CD1c-positive myeloid dendritic cell (primary cell): ENCODE measurements around the gene WDR74.
"Not testable (repeated sequence)": the region's sequence is repeated elsewhere in the genome, so short reads cannot be mapped to it uniquely, and the experiment has no call there.

ENCODE experiments used
- DNase-seq: peaks from one replicate; pipeline ENCODE4 v3.0.0-alpha.2; 2016; ENCODE audit errors: extremely low spot score

WDR74 gene

DNA sequence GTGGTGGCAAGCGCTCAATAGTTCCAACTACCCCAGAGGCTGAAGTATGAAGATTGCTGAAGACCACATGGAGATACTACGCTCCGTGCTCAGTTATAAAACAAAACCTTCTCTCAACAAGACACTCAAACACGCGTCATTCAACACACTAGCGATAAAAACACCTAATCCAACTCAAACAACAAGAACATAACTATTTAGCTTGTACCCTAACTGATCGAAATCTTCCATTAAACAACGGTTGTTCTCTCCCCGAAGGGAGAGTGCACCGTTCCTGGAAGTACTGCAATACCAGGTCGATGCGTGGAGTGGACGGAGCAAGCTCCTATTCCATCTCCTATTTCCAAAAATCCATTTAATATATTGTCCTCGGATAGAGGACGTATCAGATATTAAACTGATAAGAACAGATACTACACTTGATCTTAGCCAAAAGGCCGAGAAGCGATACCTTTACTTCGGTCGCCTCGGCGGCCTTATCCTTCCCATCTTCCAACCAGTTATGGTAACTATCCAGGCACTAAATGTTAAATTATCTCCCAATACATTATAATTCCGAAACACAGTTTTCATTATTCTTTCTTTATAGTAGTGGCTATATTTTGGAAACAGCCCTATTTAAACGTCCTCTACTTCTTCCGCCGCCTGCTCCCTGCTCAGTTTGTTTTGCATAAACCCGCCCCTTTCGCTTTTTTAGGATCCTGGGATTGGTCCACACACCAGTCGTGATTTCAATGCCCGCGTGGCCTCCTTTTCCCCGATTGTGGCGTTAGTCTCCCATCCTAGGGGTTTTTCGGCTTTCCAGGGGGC is 2.2 kb upstream of the WDR74 start:
- peak; percentile 97 for DNase-seq

- peak; percentile 94 for DNase-seq
These were observed 1.5 kb upstream of the WDR74 start for GRCh38 chr11:62840721-62841360.

GRCh38 chr11:62835336-62835735 is 4.1 kb downstream of the WDR74 start:
- no peak for DNase-seq

- peak; percentile 42 for DNase-seq
These were observed 6.8 kb downstream of the WDR74 start, which contains the start of gene TEX54 for GRCh38 chr11:62832336-62833234. TEX54 (minus strand) TSS chr11:62832841.

DNA sequence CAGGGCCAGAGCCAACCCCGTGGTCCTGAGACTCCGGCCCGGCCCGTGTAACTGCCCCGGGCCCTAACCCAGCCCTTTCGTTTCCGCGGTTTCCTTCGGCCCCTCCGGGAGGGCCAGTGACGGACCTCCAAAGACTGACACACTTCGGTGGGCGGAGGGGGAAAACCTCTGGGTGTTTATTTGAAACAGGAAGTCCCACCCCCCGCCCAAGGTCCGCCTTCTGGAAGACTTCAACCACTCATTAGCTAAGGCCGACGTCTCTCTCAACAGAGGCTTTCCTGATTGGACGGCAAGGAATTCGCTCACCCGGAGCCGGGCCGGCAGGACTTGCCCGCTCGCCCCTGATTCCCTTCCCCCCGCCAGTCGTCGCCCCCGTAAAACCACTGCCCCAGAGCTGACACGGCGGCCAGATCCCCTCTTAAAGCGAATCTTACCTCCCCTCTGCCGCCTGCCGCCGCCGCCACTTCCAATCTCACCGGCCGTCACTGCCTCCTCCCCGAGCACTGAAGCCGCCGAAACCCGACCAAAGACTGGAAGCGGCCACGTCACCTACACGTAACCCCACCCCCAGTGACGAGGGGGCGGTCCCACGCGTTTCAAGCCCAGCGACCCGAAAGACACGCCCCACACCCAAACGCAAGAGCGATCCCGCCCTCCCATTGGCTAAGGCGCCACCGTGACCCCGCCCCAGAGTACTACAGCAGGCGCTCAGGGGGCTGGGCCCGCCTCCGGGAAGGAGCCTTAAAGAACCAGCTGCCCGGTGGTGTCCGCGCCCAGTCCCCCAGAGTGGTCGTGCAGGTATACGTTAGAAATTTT is 7.7 kb downstream of the WDR74 start, which contains the start of gene STX5:
Gene STX5, minus strand, starts transcription at position 532 of the 816 bp plus-strand sequence. CDS start 808 bp downstream, outside the sequence.
- peak; percentile 99 for DNase-seq

DNA sequence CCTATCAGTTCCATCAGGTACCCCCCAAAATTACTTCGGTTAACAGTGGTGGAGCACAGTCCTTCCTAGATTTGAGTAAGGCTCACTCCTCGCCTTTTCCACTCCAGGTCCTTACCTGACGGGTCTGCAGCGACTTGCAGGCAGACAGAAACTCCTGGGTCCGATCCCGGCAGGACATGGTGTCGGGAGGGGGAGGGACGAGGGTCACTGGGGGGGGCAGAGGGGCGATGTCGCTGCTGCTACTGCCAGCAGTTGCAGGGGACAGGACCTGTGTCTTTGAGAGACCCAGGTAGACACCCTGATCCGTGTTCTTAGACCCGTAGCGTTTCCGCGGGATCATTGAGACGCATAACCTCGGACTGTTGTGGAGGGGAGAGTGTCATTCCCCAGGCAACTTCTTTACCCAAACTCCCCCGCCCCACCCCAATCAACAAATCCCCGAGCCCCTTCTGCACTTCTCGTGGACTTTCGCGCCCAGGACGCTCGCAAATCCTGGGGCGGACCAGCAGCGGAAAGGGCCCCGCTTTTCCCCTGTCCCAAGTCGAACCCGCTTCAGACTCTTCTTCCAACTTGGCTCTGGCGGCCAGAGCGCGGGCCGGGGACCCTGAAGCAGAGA is 8.4 kb downstream of the WDR74 start:
- DNase-seq, result no peak

DNA sequence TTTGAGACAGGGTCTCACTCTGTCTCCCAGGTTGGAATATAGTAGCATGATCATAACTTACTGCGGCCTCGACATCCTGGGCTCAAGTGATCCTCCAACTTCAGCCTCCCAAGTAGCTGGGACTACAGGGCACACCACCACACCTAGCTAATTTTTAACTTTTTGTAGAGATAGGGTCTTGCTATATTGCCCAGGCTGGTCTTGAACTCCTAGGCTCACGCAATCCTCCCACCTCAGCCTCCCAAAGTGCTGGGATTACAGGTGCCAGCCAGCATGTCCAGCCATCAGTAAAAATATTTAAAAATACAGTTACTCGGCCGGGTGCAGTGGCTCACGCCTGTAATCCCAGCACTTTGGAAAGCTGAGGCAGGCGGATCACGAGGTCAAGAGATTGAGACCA is 11.3 kb downstream of the WDR74 start:
- DNase-seq, result not testable (repeated sequence)

GRCh38 chr11:62823677-62824076 is 15.7 kb downstream of the WDR74 start:
- DNase-seq, result no peak

DNA sequence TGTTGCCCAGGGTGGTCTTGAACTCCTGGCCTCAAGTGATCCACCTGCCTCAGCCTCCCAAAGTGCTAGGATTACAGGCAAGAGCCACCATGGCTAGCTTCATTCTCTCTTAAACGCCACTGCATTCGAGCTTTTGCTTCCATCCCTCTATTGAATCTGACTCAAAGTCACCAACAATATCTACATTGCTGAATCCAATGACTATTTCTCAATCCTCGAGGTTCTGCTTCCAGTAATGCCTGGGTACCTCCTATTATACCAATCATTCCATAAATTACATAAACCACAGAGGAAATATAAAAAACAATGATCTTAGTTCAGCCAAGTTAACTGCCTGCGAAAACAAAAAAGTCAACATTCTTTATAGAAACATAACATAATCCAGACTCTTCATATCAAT is 22.3 kb downstream of the WDR74 start:
- no peak for DNase-seq

GRCh38 chr11:62816557-62816956 is 22.8 kb downstream of the WDR74 start:
- DNase-seq, result peak; percentile 61

DNA sequence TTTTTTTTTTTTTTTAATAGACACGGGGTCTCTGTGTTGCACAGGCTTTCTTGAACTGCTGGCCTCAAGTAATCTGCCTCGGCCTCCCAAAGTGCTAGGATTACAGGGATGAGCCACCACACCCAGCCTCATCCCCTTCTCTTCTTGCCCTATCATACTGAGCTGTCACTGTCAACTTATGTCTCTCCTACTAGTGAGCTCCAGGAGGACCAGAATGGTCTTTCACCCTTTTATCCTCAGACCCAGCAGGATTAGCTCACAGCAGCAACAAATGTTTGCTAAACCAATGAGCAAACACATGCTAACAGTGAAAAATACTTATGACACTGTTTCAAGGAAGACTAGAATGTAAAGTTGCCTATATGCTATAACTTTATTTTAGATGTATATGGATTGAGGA is 27.7 kb downstream of the WDR74 start:
- DNase-seq, result no peak

DNA sequence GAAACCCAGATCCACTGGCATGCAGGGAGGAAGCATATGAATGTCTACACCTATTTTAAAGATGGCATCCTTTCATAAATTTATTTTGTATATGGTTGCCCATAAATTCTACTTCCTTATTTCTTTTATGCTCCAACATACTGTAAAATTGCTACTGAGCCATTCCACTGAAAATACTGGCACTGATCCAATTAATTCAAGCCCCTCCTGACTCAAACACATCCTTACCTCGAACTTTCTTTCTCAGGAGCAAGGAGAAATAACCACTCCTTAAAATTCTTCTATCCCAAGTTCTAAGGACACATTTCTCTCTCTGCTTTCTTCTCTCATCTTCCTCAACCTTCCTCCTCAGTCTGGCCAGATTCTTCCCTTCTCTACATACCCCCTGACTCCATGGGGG is 28.6 kb downstream of the WDR74 start:
- DNase-seq, result no peak

DNA sequence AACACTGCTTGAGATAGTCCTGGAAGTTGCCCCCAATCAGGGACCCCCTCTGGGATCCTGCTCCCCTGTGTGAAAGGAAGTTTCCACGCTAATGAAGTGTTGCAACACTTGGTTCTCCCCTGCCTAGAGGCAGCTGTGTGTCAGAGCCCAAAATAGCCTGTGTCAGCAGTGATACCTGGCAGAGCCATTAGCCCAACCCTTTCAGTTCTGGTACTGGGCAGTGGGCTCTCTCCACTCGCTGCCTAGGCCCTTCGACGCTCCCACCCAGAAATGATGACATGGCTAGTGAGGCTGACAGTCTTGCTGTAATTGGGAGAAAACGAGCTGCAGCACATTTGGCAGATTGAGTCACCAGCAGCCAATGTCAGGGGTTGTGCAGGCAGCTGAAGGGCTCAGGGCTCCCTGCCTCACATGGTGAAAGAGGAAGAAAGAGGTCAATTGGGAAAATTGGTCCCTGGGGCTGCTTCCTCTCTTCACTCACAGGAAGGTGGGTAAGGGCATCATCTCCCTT is 32.7 kb downstream of the WDR74 start:
- peak; percentile 90 for DNase-seq

DNA sequence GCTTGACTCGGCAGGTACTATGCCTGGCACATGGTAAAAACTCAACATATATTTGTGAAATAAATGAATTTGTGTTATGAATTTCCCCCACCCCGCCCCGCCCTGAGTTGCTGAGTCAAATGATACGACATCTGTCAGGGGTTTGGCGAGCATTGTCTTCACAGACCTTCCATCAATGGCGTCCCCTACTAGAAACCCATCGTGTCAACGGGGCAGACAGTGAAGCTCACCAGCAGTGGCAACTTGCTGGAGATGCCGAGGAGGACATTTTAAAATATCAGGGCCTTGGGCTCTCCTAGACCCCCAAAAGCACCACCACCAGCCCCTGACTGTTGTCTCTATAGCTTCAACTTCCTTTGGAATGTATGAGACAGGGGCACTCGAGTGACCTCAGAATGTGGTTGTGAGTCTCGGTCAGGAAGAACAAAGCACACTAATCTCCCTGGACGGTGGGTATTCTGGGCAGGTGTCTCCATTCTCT is 33.4 kb downstream of the WDR74 start:
- DNase-seq, result no peak

DNA sequence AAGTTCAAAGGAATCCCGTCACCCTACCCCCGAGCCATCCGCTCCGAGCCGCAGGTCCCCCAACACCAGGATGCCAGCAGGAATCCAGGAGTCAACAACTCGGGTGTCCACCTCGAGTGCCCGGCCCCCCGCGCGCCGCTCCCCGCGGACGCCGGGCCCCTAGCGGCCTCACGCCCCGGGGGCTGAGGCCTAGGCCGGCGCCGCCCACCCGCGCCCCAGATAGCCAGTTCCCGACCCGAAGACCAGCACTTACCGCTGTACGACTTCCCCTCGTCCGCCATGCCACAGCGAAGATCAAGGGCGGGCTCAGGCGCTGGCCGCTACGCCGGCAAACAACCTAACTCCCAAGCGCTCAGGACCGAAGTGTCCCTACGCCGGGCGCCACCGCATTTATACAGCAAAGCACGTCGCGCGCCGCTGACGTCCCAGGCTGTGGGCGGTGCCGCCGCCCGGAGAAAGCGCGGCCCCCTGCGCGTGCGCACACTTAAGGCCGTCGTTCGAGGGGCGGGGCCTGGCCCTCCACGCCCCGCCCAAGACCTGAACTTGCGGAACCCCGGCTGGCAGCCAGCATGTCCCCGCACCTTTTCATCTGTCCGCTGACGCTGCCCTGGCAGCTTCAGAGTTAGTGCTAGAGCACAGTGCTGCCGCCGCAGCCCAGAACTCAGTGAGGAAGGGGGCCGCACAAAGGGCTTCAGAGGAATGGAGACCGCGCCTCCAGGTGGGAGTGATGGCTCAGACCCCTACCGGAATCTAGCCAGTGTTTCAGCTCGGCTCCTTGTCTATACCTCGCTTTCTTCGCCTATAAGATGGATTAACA is 34.1 kb downstream of the WDR74 start, which contains the start of gene NXF1:
Gene NXF1, minus strand, starts transcription at position 365 of the 817 bp plus-strand sequence. Its CDS starts 84 bp downstream, at position 281.
- peak; percentile 99 for DNase-seq

DNA sequence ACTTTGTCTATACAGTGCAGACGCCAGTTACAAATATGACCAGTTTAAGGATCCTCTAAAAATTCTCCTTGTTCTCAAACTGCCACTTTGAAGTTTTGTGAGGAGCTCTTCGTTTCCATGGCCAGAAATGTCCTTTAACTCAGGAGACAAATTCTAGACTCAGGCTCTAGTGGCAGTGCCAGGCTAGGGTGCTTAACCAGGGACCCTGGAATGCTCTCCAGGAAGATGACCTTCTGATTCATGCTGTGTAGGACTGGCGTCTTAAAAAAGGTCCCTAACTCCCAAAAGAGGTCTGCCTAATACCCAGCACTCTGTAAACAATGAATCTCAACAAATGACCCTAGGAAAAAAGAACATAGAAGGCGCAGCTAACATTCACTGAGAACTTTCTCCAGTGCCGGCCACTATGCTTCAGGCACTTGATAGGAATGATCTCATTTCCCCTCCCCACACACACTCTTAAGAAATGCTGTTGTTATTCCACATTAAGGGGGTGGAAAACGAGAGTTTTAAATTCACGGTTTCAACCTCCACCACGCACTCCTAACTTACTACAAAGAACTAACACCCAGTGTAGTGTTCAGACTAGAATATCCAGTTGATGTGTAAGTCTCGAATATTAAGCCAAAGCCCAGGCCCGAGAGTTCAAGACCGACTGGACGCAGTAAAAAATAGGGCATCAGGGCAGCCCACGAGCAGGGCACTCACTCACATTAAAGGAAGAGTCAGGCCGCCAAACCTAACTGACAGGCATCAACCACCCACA is 34.9 kb downstream of the WDR74 start:
- DNase-seq, result peak; percentile 53

GRCh38 chr11:62801071-62801470 is 38.3 kb downstream of the WDR74 start:
- DNase-seq, result no peak

GRCh38 chr11:62799486-62799885 is 39.9 kb downstream of the WDR74 start:
- no peak for DNase-seq

DNA sequence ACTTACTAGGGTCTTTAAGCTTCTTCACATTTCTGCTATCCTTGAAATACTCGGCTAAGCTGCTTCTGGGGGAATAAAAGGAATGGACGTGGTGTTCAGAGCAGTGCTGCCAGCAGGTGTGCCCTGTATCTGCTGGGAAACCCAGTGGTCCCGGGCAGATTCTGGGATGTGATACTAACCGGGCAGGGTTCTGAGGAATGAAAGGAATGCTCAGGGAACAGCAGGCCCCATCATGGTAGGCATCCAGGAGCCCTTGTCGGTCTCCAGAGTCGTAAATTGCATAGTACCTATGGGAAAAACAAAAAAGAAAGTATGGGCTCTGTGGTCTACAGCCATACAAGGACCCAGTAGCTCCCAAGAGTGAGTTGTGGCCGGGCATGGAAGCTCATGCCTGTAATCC is 43.1 kb downstream of the WDR74 start:
- no peak for DNase-seq
